HL-60 (cell line): Measurements from ENCODE around the gene ANO8.

Experiments
- DNase-seq, 2 experiments: peaks; one replicate each; pipeline ENCODE4 v3.0.0-alpha.2; 2010 to 2020; ENCODE audit warnings: low read depth in 1 of 2, low spot score in 1 of 2
- H3K27ac ChIP-seq: fragments of 250-450 bp; sonication (Bioruptor Pico); replicated peaks from 2 replicates; pipeline ENCODE4 v1.5.1; 2020; ENCODE audit warnings: mild to moderate bottlenecking, moderate library complexity
- H3K27me3 ChIP-seq: fragments of 250-450 bp; sonication (Bioruptor Pico); 2 replicates; pipeline ENCODE4 v1.5.1; 2021; ENCODE audit warnings: mild to moderate bottlenecking, moderate library complexity; ENCODE audit not compliant: insufficient read depth, poor library complexity, severe bottlenecking
- H3K4me3 ChIP-seq: replicated peaks from 2 replicates; pipeline ENCODE4 v1.5.1; 2011; ENCODE audit warnings: mild to moderate bottlenecking, control low read depth, low read length; ENCODE audit not compliant: insufficient read depth
- CTCF ChIP-seq: IDR thresholded peaks from one replicate; pipeline ENCODE4 v1.5.1; 2011; ENCODE audit warnings: low read length, control low read depth, inconsistent platforms; ENCODE audit not compliant: insufficient read depth
- GABPA ChIP-seq: IDR thresholded peaks from 2 replicates; pipeline ENCODE4 v1.6.1; 2012; ENCODE audit warnings: low read depth
- POLR2AphosphoS5 ChIP-seq: IDR thresholded peaks from 2 replicates; pipeline ENCODE4 v1.6.1; 2012; ENCODE audit warnings: low read depth
- REST ChIP-seq: IDR thresholded peaks from 2 replicates; pipeline ENCODE4 v1.6.1; 2012; ENCODE audit warnings: low read depth; ENCODE audit not compliant: insufficient replicate concordance
- SPI1 ChIP-seq: IDR thresholded peaks from 2 replicates; pipeline ENCODE4 v1.6.1; 2012; ENCODE audit warnings: low read depth, mild to moderate bottlenecking, borderline replicate concordance

ANO8 gene

GRCh38 chr19:17289489-17289888 lies 45.2 kb downstream of the ANO8 start:
- DNase-seq: peak in 1 of 2 experiments; percentile 64

GRCh38 chr19:17286752-17287151 lies 47.9 kb downstream of the ANO8 start:
- no peak overlapping the region for H3K4me3 ChIP-seq
- H3K27ac ChIP-seq: no peak overlapping the region
- DNase-seq: no peak
- TF ChIP-seq CTCF (no peak), POLR2AphosphoS5 (0 out of 2 replicates have a peak, but pooled peaks have one; percentile 11)
- H3K27me3 ChIP-seq: no peaks in the 10 kb centered on the region

More at GRCh38 chr19:17289489-17289888, 45.2 kb downstream of the ANO8 start:
- Histone ChIP-seq H3K27me3 (no peaks in the 10 kb centered on the region), H3K4me3 (no peak overlapping the region), H3K27ac (no peak overlapping the region)
- no peak for TF ChIP-seq POLR2AphosphoS5
- no peak for TF ChIP-seq GABPA
- TF ChIP-seq CTCF: no peak
- TF ChIP-seq SPI1: no peak
- TF ChIP-seq REST: no peak

- H3K4me3 ChIP-seq: no peak overlapping the region
- no peak for DNase-seq
- no peak for TF ChIP-seq CTCF
- no peak for TF ChIP-seq SPI1
- TF ChIP-seq GABPA: no peak
- TF ChIP-seq POLR2AphosphoS5: no peak
- no peak for TF ChIP-seq REST
- no peaks in the 10 kb centered on the region for H3K27me3 ChIP-seq
- no peak overlapping the region for H3K27ac ChIP-seq
Measured at GRCh38 chr19:17286263-17286662, 48.4 kb downstream of the ANO8 start.

- H3K27me3 ChIP-seq: no peaks in the 10 kb centered on the region
Measured at GRCh38 chr19:17285415-17286135, 49.1 kb downstream of the ANO8 start.

More at GRCh38 chr19:17285415-17286135, 49.1 kb downstream of the ANO8 start:
- Histone ChIP-seq H3K27ac (no peak overlapping the region), H3K4me3 (no peak overlapping the region)
- TF ChIP-seq CTCF: no peak
- TF ChIP-seq GABPA: no peak
- no peak for TF ChIP-seq REST
- no peak for TF ChIP-seq SPI1
- no peak for TF ChIP-seq POLR2AphosphoS5
- no peak for DNase-seq
